Fibroblast of lung (primary cell): ENCODE measurements around the gene PIK3R1. TPM values are rescaled to one million over a fixed set of nuclear protein-coding genes. Genes with fewer than 3 reads are reported as not detected.

Source experiments
- DNase-seq, 2 donors: peaks; one replicate each; pipeline versions ENCODE4 v3.0.0 to v3.0.0-alpha.2; 2010; ENCODE audit warnings: low read depth in 2 of 2
- H2AFZ ChIP-seq: 2 replicates; pipeline ENCODE4 v1.5.1; 2012; ENCODE audit warnings: low read length, control low read depth, inconsistent platforms
- H3K27ac ChIP-seq: 2 replicates; pipeline ENCODE4 v1.5.1; 2011; ENCODE audit warnings: low read length, control low read depth; ENCODE audit not compliant: insufficient read depth
- H3K27me3 ChIP-seq: 2 replicates; pipeline ENCODE4 v1.5.1; 2011; ENCODE audit warnings: mild to moderate bottlenecking, low read length; ENCODE audit not compliant: control insufficient read depth, insufficient read depth
- H3K36me3 ChIP-seq: 2 replicates; pipeline ENCODE4 v1.5.1; 2011; ENCODE audit warnings: low read length; ENCODE audit not compliant: control insufficient read depth, insufficient read depth
- H3K4me1 ChIP-seq: 2 replicates; pipeline ENCODE4 v1.5.1; 2011; ENCODE audit warnings: low read length; ENCODE audit not compliant: control insufficient read depth, insufficient read depth; ENCODE audit errors: extremely low read depth
- H3K4me2 ChIP-seq: 2 replicates; pipeline ENCODE4 v1.5.1; 2011; ENCODE audit warnings: low read length, control low read depth; ENCODE audit not compliant: insufficient read depth; ENCODE audit errors: extremely low read depth
- H3K4me3 ChIP-seq, 4 experiments: fragments of 200-600 bp in 1 of 4; sonication (generic) in 1 of 4; replicated peaks in 1 of 4; 2 replicates each; pipeline ENCODE4 v1.5.1; 2011 to 2016; ENCODE audit warnings: low read length in 4 of 4, low read depth in 3 of 4, mild to moderate bottlenecking in 3 of 4, control low read depth in 2 of 4, inconsistent platforms in 1 of 4, mixed read lengths in 1 of 4; ENCODE audit not compliant: insufficient read depth in 1 of 4; ENCODE audit errors: control extremely low read depth in 1 of 4
- H3K79me2 ChIP-seq: 2 replicates; pipeline ENCODE4 v1.5.1; 2012; ENCODE audit warnings: mild to moderate bottlenecking, low read length, inconsistent platforms; ENCODE audit not compliant: control insufficient read depth, insufficient read depth
- H3K9ac ChIP-seq: 2 replicates; pipeline ENCODE4 v1.5.1; 2011; ENCODE audit warnings: mild to moderate bottlenecking, low read length, control low read depth; ENCODE audit not compliant: insufficient read depth
- H3K9me3 ChIP-seq: 2 replicates; pipeline ENCODE4 v1.5.1; 2012; ENCODE audit warnings: low read depth, low read length; ENCODE audit not compliant: control insufficient read depth, insufficient read depth
- H4K20me1 ChIP-seq: 2 replicates; pipeline ENCODE4 v1.5.1; 2011; ENCODE audit warnings: low read length; ENCODE audit not compliant: control insufficient read depth, insufficient read depth; ENCODE audit errors: extremely low read depth
- EZH2 ChIP-seq: IDR thresholded peaks from 2 replicates; pipeline ENCODE4 v1.5.1; 2012; ENCODE audit warnings: low read length, control low read depth, mild to moderate bottlenecking; ENCODE audit errors: missing control alignments
- polyA plus RNA-seq, 2 donors: library from polyadenylated mRNA; depleted of rRNA in 1 of 2; stranded (reverse) in 1 of 2; unstranded in 1 of 2; fragments of >200 nt; gene quantifications; 2 replicates each; pipeline ENCODE4 v1.2.1, GENCODE V29; 2011 to 2012; ENCODE audit warnings: missing spikeins in 1 of 2
- total RNA-seq: library from RNA; depleted of rRNA; stranded (reverse); fragments of >200 nt; gene quantifications from 2 replicates; pipeline ENCODE4 v1.2.1, GENCODE V29; 2014
- TF ChIP-seq, protein P1 (sequence below), 2 donors: IDR thresholded peaks in 1 of 2; conservative IDR thresholded peaks in 1 of 2; 1 replicate in 1 of 2; 2 replicates in 1 of 2; pipeline ENCODE4 v1.5.1; 2011 to 2012; ENCODE audit warnings: low read length in 2 of 2, control low read depth in 1 of 2, inconsistent platforms in 1 of 2, low read depth in 1 of 2, mild to moderate bottlenecking in 1 of 2

The PIK3R1 gene
- total and polyA plus RNA-seq, 2 donors (not counting 1 experiment from before 2014, with no cell fraction given): 17.7 to 36.3 TPM

DNA sequence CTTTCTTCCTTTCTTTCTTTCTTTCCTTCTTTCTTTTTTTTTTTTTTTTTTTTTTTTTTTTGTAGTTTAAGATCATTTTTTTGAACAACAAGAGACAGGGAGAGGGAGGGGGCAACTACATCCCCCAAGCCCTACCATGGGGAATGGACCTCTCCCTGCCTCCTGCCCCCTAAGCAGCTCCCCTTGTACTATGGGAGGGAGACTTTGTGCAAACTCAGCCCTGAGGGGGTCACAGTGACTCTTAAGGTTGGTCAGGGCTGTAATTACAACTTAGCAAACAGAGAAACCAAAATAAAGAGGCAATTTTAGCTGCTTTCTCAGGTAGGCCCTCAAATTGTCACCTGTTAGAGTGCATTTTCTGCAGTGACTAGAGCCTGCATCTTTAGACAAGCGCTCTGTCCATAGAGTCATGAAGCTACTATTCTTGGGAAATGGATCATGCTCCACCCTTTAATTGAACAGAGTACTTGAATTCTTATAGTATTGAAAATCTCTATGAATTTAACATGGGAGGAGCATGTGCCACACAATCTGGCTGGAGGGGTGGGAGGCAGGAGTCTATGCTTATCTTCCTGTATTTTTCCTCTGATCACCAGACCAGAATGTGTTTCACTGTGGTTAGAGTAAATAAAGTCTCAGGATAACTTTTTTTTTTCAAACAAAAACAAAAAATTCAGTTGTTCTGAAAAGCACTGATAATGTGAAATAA lies 24.3 kb upstream of the PIK3R1 start:
- H3K4me3 ChIP-seq: no peak overlapping the region
- no peaks in the 10 kb centered on the region for H3K9me3 ChIP-seq
- DNase-seq: no peak
- no peaks in the 10 kb centered on the region for H3K79me2 ChIP-seq
- H4K20me1 ChIP-seq: no peaks in the 10 kb centered on the region
- no peak overlapping the region for H3K27ac ChIP-seq
- no peaks in the 10 kb centered on the region for H3K4me1 ChIP-seq
- TF ChIP-seq EZH2: no peak
- TF ChIP-seq, protein P1, sequence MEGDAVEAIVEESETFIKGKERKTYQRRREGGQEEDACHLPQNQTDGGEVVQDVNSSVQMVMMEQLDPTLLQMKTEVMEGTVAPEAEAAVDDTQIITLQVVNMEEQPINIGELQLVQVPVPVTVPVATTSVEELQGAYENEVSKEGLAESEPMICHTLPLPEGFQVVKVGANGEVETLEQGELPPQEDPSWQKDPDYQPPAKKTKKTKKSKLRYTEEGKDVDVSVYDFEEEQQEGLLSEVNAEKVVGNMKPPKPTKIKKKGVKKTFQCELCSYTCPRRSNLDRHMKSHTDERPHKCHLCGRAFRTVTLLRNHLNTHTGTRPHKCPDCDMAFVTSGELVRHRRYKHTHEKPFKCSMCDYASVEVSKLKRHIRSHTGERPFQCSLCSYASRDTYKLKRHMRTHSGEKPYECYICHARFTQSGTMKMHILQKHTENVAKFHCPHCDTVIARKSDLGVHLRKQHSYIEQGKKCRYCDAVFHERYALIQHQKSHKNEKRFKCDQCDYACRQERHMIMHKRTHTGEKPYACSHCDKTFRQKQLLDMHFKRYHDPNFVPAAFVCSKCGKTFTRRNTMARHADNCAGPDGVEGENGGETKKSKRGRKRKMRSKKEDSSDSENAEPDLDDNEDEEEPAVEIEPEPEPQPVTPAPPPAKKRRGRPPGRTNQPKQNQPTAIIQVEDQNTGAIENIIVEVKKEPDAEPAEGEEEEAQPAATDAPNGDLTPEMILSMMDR (conservative IDR thresholded peaks at IDR 0.05 in 1 of 2, IDR thresholded peaks at IDR 0.05 in 1 of 2; ENCODE audit: low read depth in 1 of 2, low read length in 2 of 2): no peak
- no peak overlapping the region for H3K4me2 ChIP-seq
- no peak overlapping the region for H3K9ac ChIP-seq
- no peaks in the 10 kb centered on the region for H3K27me3 ChIP-seq
- H3K36me3 ChIP-seq: no peaks in the 10 kb centered on the region
- no peak overlapping the region for H2AFZ ChIP-seq

DNA sequence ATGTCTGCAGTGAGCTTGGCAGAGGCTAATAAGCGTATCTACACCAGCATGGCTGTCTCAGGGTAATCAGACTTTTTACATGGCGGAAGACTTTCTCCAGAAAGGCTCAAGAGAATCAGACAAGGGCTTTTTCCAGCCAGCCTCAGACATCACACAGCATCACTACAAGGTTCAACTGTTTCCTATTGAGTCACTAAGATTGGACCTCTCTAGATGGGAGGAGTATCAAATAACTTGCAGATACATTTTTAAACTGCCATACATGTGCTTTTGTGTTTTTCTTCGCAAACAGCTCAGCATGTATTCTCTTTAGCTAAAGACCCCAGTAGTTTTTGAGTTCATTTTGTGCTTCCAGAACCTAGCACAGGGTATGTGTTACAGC lies 22.9 kb upstream of the PIK3R1 start:
- no peaks in the 10 kb centered on the region for H3K36me3 ChIP-seq
- H3K4me3 ChIP-seq: no peak overlapping the region
- no peaks in the 10 kb centered on the region for H3K9me3 ChIP-seq
- no peak overlapping the region for H3K9ac ChIP-seq
- TF ChIP-seq, protein P1 (conservative IDR thresholded peaks at IDR 0.05 in 1 of 2, IDR thresholded peaks at IDR 0.05 in 1 of 2; ENCODE audit: low read depth in 1 of 2, low read length in 2 of 2): no peak
- TF ChIP-seq EZH2: no peak
- no peaks in the 10 kb centered on the region for H3K27me3 ChIP-seq
- no peaks in the 10 kb centered on the region for H3K79me2 ChIP-seq
- H4K20me1 ChIP-seq: no peaks in the 10 kb centered on the region
- H3K4me2 ChIP-seq: no peak overlapping the region
- H2AFZ ChIP-seq: no peak overlapping the region
- H3K27ac ChIP-seq: no peak overlapping the region
- no peak for DNase-seq
- H3K4me1 ChIP-seq: no peaks in the 10 kb centered on the region

DNA sequence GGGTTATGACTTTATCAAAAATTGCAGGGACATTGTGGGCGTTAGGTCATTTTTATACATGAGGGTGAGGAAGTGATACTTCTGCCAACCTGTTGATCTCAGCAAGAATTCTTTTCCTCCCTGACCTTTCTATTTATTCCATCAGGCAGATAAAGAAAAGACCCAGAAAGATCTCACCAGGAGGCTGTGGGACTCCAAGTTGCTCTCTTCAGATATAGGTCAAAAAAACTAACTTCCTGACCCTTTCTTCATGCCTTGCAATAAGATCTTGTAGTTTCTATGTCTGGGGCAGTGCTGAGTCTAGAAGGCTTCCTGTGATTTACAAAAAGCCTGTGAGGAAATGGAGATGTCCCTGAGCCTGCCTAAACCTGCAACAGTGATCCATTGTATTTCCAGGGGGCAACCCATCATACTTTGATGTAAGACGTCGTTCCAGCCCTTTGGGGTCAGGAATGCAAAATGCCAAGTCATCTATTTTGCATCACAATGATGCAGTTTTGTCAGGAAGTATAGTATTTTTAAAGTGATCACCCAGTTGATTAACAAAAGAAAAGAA lies 22.0 kb upstream of the PIK3R1 start:
- H3K4me2 ChIP-seq: no peak overlapping the region
- no peak overlapping the region for H3K9ac ChIP-seq
- DNase-seq: no peak
- no peak overlapping the region for H3K4me3 ChIP-seq
- H2AFZ ChIP-seq: no peak overlapping the region
- no peaks in the 10 kb centered on the region for H3K36me3 ChIP-seq
- H3K27ac ChIP-seq: no peak overlapping the region
- TF ChIP-seq, protein P1 (conservative IDR thresholded peaks at IDR 0.05 in 1 of 2, IDR thresholded peaks at IDR 0.05 in 1 of 2; ENCODE audit: low read depth in 1 of 2, low read length in 2 of 2): no peak
- no peak for TF ChIP-seq EZH2
- H4K20me1 ChIP-seq: no peaks in the 10 kb centered on the region
- H3K4me1 ChIP-seq: no peaks in the 10 kb centered on the region
- no peaks in the 10 kb centered on the region for H3K79me2 ChIP-seq
- no peaks in the 10 kb centered on the region for H3K9me3 ChIP-seq
- H3K27me3 ChIP-seq: no peaks in the 10 kb centered on the region
